ENCODE results near the gene ZNF836. TPM values are rescaled to one million over a fixed set of nuclear protein-coding genes. Genes with fewer than 3 reads are reported as not detected.

ZNF836 gene
- total and polyA plus RNA-seq, 2 of the 13 experiments (the other 11 are each of a cell fraction or from before 2014, with no cell fraction given): 1.6 to 5.3 TPM

GRCh38 chr19:52139252-52140031 lies 32.0 kb downstream of the ZNF836 start, which contains the start of gene ZNF616 (continued):
- TF ChIP-seq ZNF768 (CRISPR knock-in tag; IDR thresholded peaks at IDR 0.05): no peak
- TF ChIP-seq ELK4 (CRISPR knock-in tag; IDR thresholded peaks at IDR 0.05; ENCODE audit: borderline replicate concordance): no peak
- TF ChIP-seq MXD3 (CRISPR knock-in tag; IDR thresholded peaks at IDR 0.05): no peak
- no peak for TF ChIP-seq HNF1A (IDR thresholded peaks at IDR 0.05; ENCODE audit: low read depth)
- peak; percentile 63; the same call in 1 of the 2 replicates for TF ChIP-seq HNF1A (CRISPR knock-in tag; IDR thresholded peaks at IDR 0.05; ENCODE audit: borderline replicate concordance)
- peak; percentile 83 for TF ChIP-seq MAZ (IDR thresholded peaks at IDR 0.05; ENCODE audit: borderline replicate concordance, low read depth, low read length)
- TF ChIP-seq MAZ (CRISPR knock-in tag; IDR thresholded peaks at IDR 0.05; ENCODE audit: low read depth): peak; percentile 60
- TF ChIP-seq SMAD1 (CRISPR knock-in tag; IDR thresholded peaks at IDR 0.05; ENCODE audit: borderline replicate concordance, low read depth): no peak
- no peak for TF ChIP-seq ZBTB4 (CRISPR knock-in tag; IDR thresholded peaks at IDR 0.05; ENCODE audit: borderline replicate concordance)
- TF ChIP-seq PCBP1 (IDR thresholded peaks at IDR 0.05; ENCODE audit: borderline replicate concordance, low read depth, low read length): no peak
- no peak for TF ChIP-seq AHDC1 (CRISPR knock-in tag; IDR thresholded peaks at IDR 0.05; ENCODE audit: borderline replicate concordance)
- TF ChIP-seq ZNF569 (CRISPR knock-in tag; IDR thresholded peaks at IDR 0.05; ENCODE audit: borderline replicate concordance): no peak

Measured in HepG2 (cell line).